SK-N-SH (cell line): Measurements from ENCODE around the gene HES6.

Source experiments
- CTCF ChIP-seq: fragments of 200-600 bp; sonication (generic); IDR thresholded peaks from 2 replicates; pipeline ENCODE4 v1.6.1; 2017; ENCODE audit warnings: antibody characterized with exemption, mild to moderate bottlenecking, moderate library complexity
- EP300 ChIP-seq, 2 experiments: IDR thresholded peaks; 2 replicates each; pipeline versions ENCODE4 v1.4.0 to v1.6.1; 2012; ENCODE audit warnings: borderline replicate concordance in 1 of 2, low read depth in 1 of 2, low read length in 1 of 2
- MAX ChIP-seq: IDR thresholded peaks from 2 replicates; pipeline ENCODE4 v1.4.0; 2012; ENCODE audit warnings: low read depth
- MEF2A ChIP-seq: IDR thresholded peaks from 2 replicates; pipeline ENCODE4 v1.4.0; 2012; ENCODE audit warnings: low read depth, borderline replicate concordance
- RAD21 ChIP-seq: IDR thresholded peaks from 2 replicates; pipeline ENCODE4 v1.6.1; 2012; ENCODE audit warnings: mild to moderate bottlenecking, low read length
- RFX5 ChIP-seq: IDR thresholded peaks from 2 replicates; pipeline ENCODE4 v1.6.1; 2012; ENCODE audit warnings: mild to moderate bottlenecking, improper control_type of control experiment, low read length

GRCh38 chr2:238269741-238270140, 29.9 kb upstream of the HES6 start:
- no peak for TF ChIP-seq CTCF
- TF ChIP-seq MAX: no peak
- TF ChIP-seq EP300 (IDR thresholded peaks at IDR 0.05; ENCODE audit: borderline replicate concordance in 1 of 2, low read depth in 1 of 2, low read length in 1 of 2): no peak
- TF ChIP-seq MEF2A: no peak
- no peak for TF ChIP-seq RFX5
- no peak for TF ChIP-seq RAD21
